Body of pancreas (tissue), 4 donors: ENCODE measurements around the gene IL13. TPM values are rescaled to one million over a fixed set of nuclear protein-coding genes. Genes with fewer than 3 reads are reported as not detected.
A peak's percentile ranks its signal among the peaks of the same experiment; 100 is the strongest.

Source experiments
- ATAC-seq: fragments of 150-250 bp; one replicate; pipeline ENCODE4 v1.9.1; 2016
- DNase-seq, 4 donors: peaks; one replicate each; pipeline ENCODE4 v3.0.0-alpha.2; 2019
- H3K27ac ChIP-seq, 4 donors: fragments of 200-600 bp; sonication (generic); 1 replicate in 3 of 4; 2 replicates in 1 of 4; pipeline versions ENCODE4 v1.5.1 to v1.6.1; 2016 to 2019; ENCODE audit warnings: mild to moderate bottlenecking in 1 of 4, mixed read lengths in 1 of 4, moderate library complexity in 1 of 4
- H3K27me3 ChIP-seq, 2 donors: fragments of 200-600 bp; sonication (generic); one replicate each; pipeline ENCODE4 v1.6.0; 2016; ENCODE audit warnings: mild to moderate bottlenecking in 1 of 2
- H3K36me3 ChIP-seq, 2 donors: fragments of 200-600 bp; sonication (generic); replicated peaks in 1 of 2; 2 replicates each; pipeline ENCODE4 v1.5.1; 2016; ENCODE audit warnings: low read depth in 2 of 2; ENCODE audit not compliant: insufficient read depth in 1 of 2
- H3K4me1 ChIP-seq: fragments of 200-600 bp; sonication (generic); one replicate; pipeline ENCODE4 v1.6.0; 2016
- H3K4me3 ChIP-seq, 2 donors: fragments of 200-600 bp; sonication (generic); 1 replicate in 1 of 2; 2 replicates in 1 of 2; pipeline ENCODE4 v1.5.1; 2016 to 2019
- H3K9me3 ChIP-seq, 3 donors: fragments of 200-600 bp; sonication (generic); 1 replicate in 2 of 3; 2 replicates in 1 of 3; pipeline ENCODE4 v1.5.1; 2016
- POLR2A ChIP-seq, 3 donors: fragments of 450-650 bp; IDR thresholded peaks; one replicate each; pipeline ENCODE4 v1.6.1; 2016; ENCODE audit warnings: antibody characterized with exemption in 3 of 3, mild to moderate bottlenecking in 2 of 3
- WGBS, 2 donors: methylation state at CpG; one replicate each; pipeline ENCODE4 v1.1.5; 2017; 5-methylcytosine and 5-hydroxymethylcytosine counted together
- intact Hi-C: fragments of 100-400 bp; cut with DNase I; formaldehyde crosslinking; loops from one replicate; pipeline ENCODE4 v1.15.1; 2023
- total RNA-seq, 2 donors: library from RNA; depleted of rRNA; stranded (reverse); fragments of >200 nt; gene quantifications; one replicate each; pipeline ENCODE4 v1.1.0, GENCODE V29; 2016
- TF ChIP-seq, protein P1 (sequence below), 7 experiments: fragments of 450-650 bp in 4 of 7; fragments of 200-600 bp in 3 of 7; sonication (generic) in 3 of 7; IDR thresholded peaks; one replicate each; pipeline ENCODE4 v1.5.1; 2016 to 2019; ENCODE audit warnings: antibody characterized with exemption in 7 of 7

Gene IL13
- not detected for total RNA-seq

DNA sequence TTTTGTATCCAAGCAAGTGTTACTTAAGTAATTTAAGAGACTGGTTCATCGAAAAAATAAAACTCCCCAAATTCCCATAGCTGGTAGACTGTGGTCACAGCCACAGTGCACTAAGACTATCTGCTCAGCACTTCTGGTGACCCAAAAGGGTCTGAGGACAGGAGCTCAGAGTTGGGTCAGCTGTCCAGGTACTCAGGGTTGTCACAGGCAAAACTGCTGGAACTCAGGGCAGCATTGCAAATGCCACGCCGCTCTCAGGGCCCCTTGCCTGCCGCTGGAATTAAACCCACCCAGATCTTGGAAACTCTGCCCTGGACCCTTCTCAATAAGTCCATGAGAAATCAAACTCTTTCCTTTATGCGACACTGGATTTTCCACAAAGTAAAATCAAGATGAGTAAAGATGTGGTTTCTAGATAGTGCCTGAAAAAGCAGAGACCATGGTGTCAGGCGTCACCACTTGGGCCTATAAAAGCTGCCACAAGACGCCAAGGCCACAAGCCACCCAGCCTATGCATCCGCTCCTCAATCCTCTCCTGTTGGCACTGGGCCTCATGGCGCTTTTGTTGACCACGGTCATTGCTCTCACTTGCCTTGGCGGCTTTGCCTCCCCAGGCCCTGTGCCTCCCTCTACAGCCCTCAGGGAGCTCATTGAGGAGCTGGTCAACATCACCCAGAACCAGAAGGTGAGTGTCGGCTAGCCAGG lies at the start of gene IL13:
Gene IL13, plus strand, starts transcription at position 498 of the 705 bp plus-strand sequence. Its CDS starts 14 bp downstream, at position 512.
- intact Hi-C loops: no loop called here
- Histone ChIP-seq H3K4me3 (no peak within 1 kb of the TSS), H3K9me3 (no peaks in the 10 kb centered on the region), H3K36me3 (no peaks in the 10 kb centered on the region), H3K27ac (no peak within 1 kb of the TSS), H3K4me1 (peaks cover 12% of the 10 kb centered on the region), H3K27me3 (peaks cover 0 to 18% of the 10 kb centered on the region in 2 donors)
- DNase-seq (no peak), ATAC-seq (no peak)
- WGBS, 2 donors: 94 to 96% methylated on average over 12 of the region's 12 CpGs
- TF ChIP-seq, protein P1, sequence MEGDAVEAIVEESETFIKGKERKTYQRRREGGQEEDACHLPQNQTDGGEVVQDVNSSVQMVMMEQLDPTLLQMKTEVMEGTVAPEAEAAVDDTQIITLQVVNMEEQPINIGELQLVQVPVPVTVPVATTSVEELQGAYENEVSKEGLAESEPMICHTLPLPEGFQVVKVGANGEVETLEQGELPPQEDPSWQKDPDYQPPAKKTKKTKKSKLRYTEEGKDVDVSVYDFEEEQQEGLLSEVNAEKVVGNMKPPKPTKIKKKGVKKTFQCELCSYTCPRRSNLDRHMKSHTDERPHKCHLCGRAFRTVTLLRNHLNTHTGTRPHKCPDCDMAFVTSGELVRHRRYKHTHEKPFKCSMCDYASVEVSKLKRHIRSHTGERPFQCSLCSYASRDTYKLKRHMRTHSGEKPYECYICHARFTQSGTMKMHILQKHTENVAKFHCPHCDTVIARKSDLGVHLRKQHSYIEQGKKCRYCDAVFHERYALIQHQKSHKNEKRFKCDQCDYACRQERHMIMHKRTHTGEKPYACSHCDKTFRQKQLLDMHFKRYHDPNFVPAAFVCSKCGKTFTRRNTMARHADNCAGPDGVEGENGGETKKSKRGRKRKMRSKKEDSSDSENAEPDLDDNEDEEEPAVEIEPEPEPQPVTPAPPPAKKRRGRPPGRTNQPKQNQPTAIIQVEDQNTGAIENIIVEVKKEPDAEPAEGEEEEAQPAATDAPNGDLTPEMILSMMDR (IDR thresholded peaks at IDR 0.05): no peak
- TF ChIP-seq POLR2A (IDR thresholded peaks at IDR 0.05): no peak

DNA sequence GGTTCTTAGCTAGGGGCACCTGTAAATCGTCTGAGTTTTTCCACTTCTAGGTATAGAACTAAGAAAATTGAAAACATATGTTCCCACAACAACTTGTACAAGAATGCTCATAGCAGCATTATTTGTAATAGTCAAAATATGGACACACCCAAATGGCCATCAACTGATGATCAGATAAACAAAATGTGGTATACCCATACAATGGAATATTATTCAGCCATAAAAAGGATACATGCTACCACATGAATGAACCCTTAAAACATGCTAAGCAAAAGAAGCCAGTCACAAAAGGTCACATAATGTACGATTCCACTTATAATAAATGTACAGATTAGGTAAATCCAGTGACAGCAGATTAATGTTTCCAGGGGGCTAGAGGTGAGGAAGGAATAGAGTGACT lies 46.0 kb upstream of the IL13 start:
- WGBS, 2 donors: 93 to 97% methylated on average over 2 of the region's 2 CpGs
- Histone ChIP-seq H3K27me3 (no peaks in the 10 kb centered on the region), H3K9me3 (no peaks in the 10 kb centered on the region), H3K27ac (no peak overlapping the region), H3K4me1 (no peaks in the 10 kb centered on the region), H3K4me3 (no peak overlapping the region), H3K36me3 (peaks cover 0 to 19% of the 10 kb centered on the region in 2 donors)
- no peak for TF ChIP-seq POLR2A (IDR thresholded peaks at IDR 0.05)
- DNase-seq: no peak
- intact Hi-C loops: no loop called here
- no peak for ATAC-seq

GRCh38 chr5:132612846-132613245 lies 45.1 kb upstream of the IL13 start:
- intact Hi-C loops: no loop called here
- no peaks in the 10 kb centered on the region for H3K4me1 ChIP-seq
- H3K27me3 ChIP-seq: no peaks in the 10 kb centered on the region
- TF ChIP-seq POLR2A (IDR thresholded peaks at IDR 0.05): no peak
- TF ChIP-seq, protein P1 (IDR thresholded peaks at IDR 0.05): no peak
- peaks cover 0 to 23% of the 10 kb centered on the region in 2 donors for H3K36me3 ChIP-seq
- no peak for ATAC-seq
- no peak overlapping the region for H3K4me3 ChIP-seq
- 69 to 80% methylated on average over 1 of the region's 1 CpG for WGBS, 2 donors
- DNase-seq: no peak
- H3K9me3 ChIP-seq: no peaks in the 10 kb centered on the region
- no peak overlapping the region for H3K27ac ChIP-seq

GRCh38 chr5:132621699-132622098 lies 36.3 kb upstream of the IL13 start:
- H3K27me3 ChIP-seq: no peaks in the 10 kb centered on the region
- no peak overlapping the region for H3K27ac ChIP-seq
- DNase-seq: no peak
- peaks cover 12% of the 10 kb centered on the region for H3K4me1 ChIP-seq
- intact Hi-C loops: no loop called here
- TF ChIP-seq, protein P1 (IDR thresholded peaks at IDR 0.05): no peak
- no peak for TF ChIP-seq POLR2A (IDR thresholded peaks at IDR 0.05)
- no peaks in the 10 kb centered on the region for H3K9me3 ChIP-seq
- peaks cover 0 to 11% of the 10 kb centered on the region in 2 donors for H3K36me3 ChIP-seq
- no peak for ATAC-seq
- no peak overlapping the region for H3K4me3 ChIP-seq

- H3K4me3 ChIP-seq: no peak overlapping the region
- DNase-seq (no peak), ATAC-seq (no peak)
- peak overlapping the region in 1 of 4 donors; percentile 10 for H3K27ac ChIP-seq
- peaks cover 12% of the 10 kb centered on the region for H3K4me1 ChIP-seq
- no peaks in the 10 kb centered on the region for H3K27me3 ChIP-seq
- H3K9me3 ChIP-seq: no peaks in the 10 kb centered on the region
- intact Hi-C loops: no loop called here
- TF ChIP-seq POLR2A (IDR thresholded peaks at IDR 0.05): no peak
- TF ChIP-seq, protein P1 (IDR thresholded peaks at IDR 0.05): no peak
- peaks cover 0 to 9% of the 10 kb centered on the region in 2 donors for H3K36me3 ChIP-seq
These were observed 35.4 kb upstream of the IL13 start for GRCh38 chr5:132622608-132623007.
